Heart left ventricle (tissue), 16 donors: Measurements from ENCODE around the gene STAG1. TPM values are rescaled to one million over a fixed set of nuclear protein-coding genes. Genes with fewer than 3 reads are reported as not detected.

Source experiments
- ATAC-seq, 4 donors: fragments of 200-7000 bp; cut with Tn5 transposase; one replicate each; pipeline ENCODE4 v1.9.1; 2020 to 2022; ENCODE audit warnings: moderate library complexity in 4 of 4, mild to moderate bottlenecking in 3 of 4, moderate number of reproducible peaks in 1 of 4
- DNase-seq, 5 donors: peaks; one replicate each; pipeline ENCODE4 v3.0.0-alpha.2; 2020
- H3K27ac ChIP-seq, 12 donors: fragments of 200-600 bp; sonication (generic) in 4 of 12; one replicate each; pipeline versions ENCODE4 v1.5.0 to v1.8.0; 2016 to 2022; ENCODE audit warnings: mild to moderate bottlenecking in 2 of 12
- H3K27me3 ChIP-seq, 9 donors: fragments of 200-600 bp; sonication (generic) in 2 of 9; one replicate each; pipeline versions ENCODE4 v1.5.1 to v1.8.0; 2016 to 2022; ENCODE audit warnings: mild to moderate bottlenecking in 3 of 9
- H3K36me3 ChIP-seq, 9 donors: fragments of 200-600 bp; sonication (generic) in 2 of 9; one replicate each; pipeline versions ENCODE4 v1.5.0 to v1.8.0; 2018 to 2022; ENCODE audit warnings: mild to moderate bottlenecking in 2 of 9
- H3K4me1 ChIP-seq, 12 donors: fragments of 200-600 bp; sonication (generic) in 4 of 12; one replicate each; pipeline versions ENCODE4 v1.5.0 to v1.8.0; 2016 to 2022; ENCODE audit warnings: mild to moderate bottlenecking in 3 of 12
- H3K4me3 ChIP-seq, 12 donors: fragments of 200-600 bp; sonication (generic) in 4 of 12; one replicate each; pipeline versions ENCODE4 v1.5.0 to v1.8.0; 2017 to 2022; ENCODE audit warnings: mild to moderate bottlenecking in 9 of 12, moderate library complexity in 4 of 12
- H3K9me3 ChIP-seq, 12 donors: fragments of 200-600 bp; sonication (generic) in 4 of 12; one replicate each; pipeline versions ENCODE4 v1.5.0 to v1.8.0; 2016 to 2022; ENCODE audit warnings: mild to moderate bottlenecking in 1 of 12
- CTCF ChIP-seq, 12 donors: fragments of 200-600 bp; sonication (generic) in 4 of 12; IDR thresholded peaks; one replicate each; pipeline versions ENCODE4 v1.5.0 to v1.8.0; 2018 to 2022; ENCODE audit warnings: antibody characterized with exemption in 12 of 12, mild to moderate bottlenecking in 5 of 12
- POLR2A ChIP-seq, 2 donors: fragments of 450-650 bp; IDR thresholded peaks; one replicate each; pipeline ENCODE4 v1.6.1; 2017; ENCODE audit warnings: antibody characterized with exemption in 2 of 2, mild to moderate bottlenecking in 2 of 2, moderate library complexity in 2 of 2
- WGBS, 4 donors: extraction: QIAGEN DNeasy Blood & Tissue Kit in 2 of 4; methylation state at CpG; one replicate each; pipeline versions ENCODE4 v1.1.5 to v1.1.7; 2013 to 2018; 5-methylcytosine and 5-hydroxymethylcytosine counted together
- intact Hi-C, 10 donors: fragments of 100-400 bp; cut with DNase I; formaldehyde crosslinking; loops; one replicate each; pipeline versions ENCODE4 v1.11.1 to v1.14.2; 2022
- polyA plus RNA-seq, 2 donors: library from polyadenylated mRNA; stranded (reverse); fragments of 200-250 nt; gene quantifications; one replicate each; pipeline ENCODE4 v1.2.3, GENCODE V29; 2013
- total RNA-seq, 9 donors: library from RNA; depleted of rRNA in 2 of 9; stranded (reverse); fragments of >200 nt in 2 of 9; fragmentation: NEBNext Ultra II Directional in 3 of 9; extraction: Animal tissue kit (Norgen Biotek cat#: 25700) in 3 of 9; gene quantifications; one replicate each; pipeline versions ENCODE4 v1.1.0 to v1.2.4, GENCODE V29; 2016 to 2023
- donor health status: ischemic (EF 13 %, LVEDD 7.1; RV severe dilation, severe dysfunction).
- donor health status: healthy with polysubstance abuse.
- donor health status: DM: no; HTN: yes; CAD: no.
- donor health status: DM: no; HTN: no; CAD: no.
- donor health status: ischemic (EF 25% LVEDD 6.9; RV normal size, moderate dysfunction).
- donor health status: ischemic (EF 25% LVEDD 5.7; RV mildly dilated, moderate dysfunction).
- donor health status: healthy.
- donor health status: DM: yes; HTN: yes; CAD: no.
- donor health status: ischemic (EF 35%, LVEDD 5.7; RV mildly dilated, moderate dysfunction).
- donor health status: nonischemic (EF 11% LVEDD 7.7; RV severe dilation, severe dysfunction).
- donor health status: DM: yes; HTN: yes; CAD: no.
- donor health status: PGD.
- donor health status: ischemic (EF 29% LVEDD 5.4; RV normal size, mild dysfunction).
- donor health status: nonischemic (EF 23%, LVEDD 6.1; RV moderate dilation, normal function).

STAG1 gene
- total and polyA plus RNA-seq, 11 donors, result 7.2 to 23.4 (median 19.8) TPM

GRCh38 chr3:136385457-136385856 lies 366.7 kb downstream of the STAG1 start:
- Histone ChIP-seq H3K27me3 (no peaks in the 10 kb centered on the region), H3K9me3 (no peaks in the 10 kb centered on the region), H3K4me1 (peaks cover 0 to 2% (median 0%) of the 10 kb centered on the region in 12 donors), H3K27ac (no peak overlapping the region), H3K36me3 (peaks cover 0 to 3% (median 0%) of the 10 kb centered on the region in 9 donors), H3K4me3 (no peak overlapping the region)
- DNase-seq, result no peak
- WGBS, 4 donors, result 94 to 95% (median 94%) methylated on average over 2 of the region's 2 CpGs
- no peak for ATAC-seq
- intact Hi-C loops, result no loop called here
- no peak for TF ChIP-seq CTCF (IDR thresholded peaks at IDR 0.05)
- no peak for TF ChIP-seq POLR2A (IDR thresholded peaks at IDR 0.05)

- H3K27ac ChIP-seq, result no peak overlapping the region
- ATAC-seq, result no peak
- H3K4me3 ChIP-seq, result no peak overlapping the region
- WGBS, 4 donors, result 92 to 95% (median 94%) methylated on average over 2 of the region's 2 CpGs
- H3K27me3 ChIP-seq, result no peaks in the 10 kb centered on the region
- no peaks in the 10 kb centered on the region for H3K4me1 ChIP-seq
- intact Hi-C loops, result no loop called here
- TF ChIP-seq POLR2A (IDR thresholded peaks at IDR 0.05), result no peak
- TF ChIP-seq CTCF (IDR thresholded peaks at IDR 0.05), result no peak
- no peak for DNase-seq
- H3K9me3 ChIP-seq, result no peaks in the 10 kb centered on the region
- peaks cover 0 to 12% (median 7%) of the 10 kb centered on the region in 9 donors for H3K36me3 ChIP-seq
Measured at GRCh38 chr3:136381051-136381450, 371.1 kb downstream of the STAG1 start.

- no peaks in the 10 kb centered on the region for H3K9me3 ChIP-seq
- H3K27ac ChIP-seq, result no peak overlapping the region
- H3K4me3 ChIP-seq, result no peak overlapping the region
- ATAC-seq (no peak), DNase-seq (no peak)
- H3K4me1 ChIP-seq, result no peaks in the 10 kb centered on the region
- TF ChIP-seq CTCF (IDR thresholded peaks at IDR 0.05) (no peak), POLR2A (IDR thresholded peaks at IDR 0.05) (no peak)
- WGBS, 4 donors, result 75 to 83% (median 81%) methylated on average over 6 of the region's 6 CpGs
- intact Hi-C loops, result no loop called here
- H3K27me3 ChIP-seq, result no peaks in the 10 kb centered on the region
- H3K36me3 ChIP-seq, result peaks cover 0 to 13% (median 8%) of the 10 kb centered on the region in 9 donors
Measured at GRCh38 chr3:136380530-136380929, 371.6 kb downstream of the STAG1 start.

GRCh38 chr3:136378011-136378410 lies 374.2 kb downstream of the STAG1 start:
- Histone ChIP-seq H3K4me3 (no peak overlapping the region), H3K27ac (no peak overlapping the region), H3K4me1 (no peaks in the 10 kb centered on the region), H3K9me3 (no peaks in the 10 kb centered on the region), H3K27me3 (no peaks in the 10 kb centered on the region), H3K36me3 (peaks cover 0 to 24% (median 13%) of the 10 kb centered on the region in 9 donors)
- no peak for ATAC-seq
- TF ChIP-seq POLR2A (IDR thresholded peaks at IDR 0.05) (no peak), CTCF (IDR thresholded peaks at IDR 0.05) (no peak)
- DNase-seq, result no peak
- intact Hi-C loops, result no loop called here
- WGBS, 4 donors, result 42 to 56% (median 51%) methylated on average over 1 of the region's 1 CpG
